ENCODE data around the gene TNS1. TPM values are rescaled to one million over a fixed set of nuclear protein-coding genes. Genes with fewer than 3 reads are reported as not detected.

The TNS1 gene
- total and polyA plus RNA-seq, 10 of the 15 experiments (the other 5 are each of a cell fraction or from before 2014, with no cell fraction given), result 0.05 to 0.44 TPM; not detected in 8

DNA sequence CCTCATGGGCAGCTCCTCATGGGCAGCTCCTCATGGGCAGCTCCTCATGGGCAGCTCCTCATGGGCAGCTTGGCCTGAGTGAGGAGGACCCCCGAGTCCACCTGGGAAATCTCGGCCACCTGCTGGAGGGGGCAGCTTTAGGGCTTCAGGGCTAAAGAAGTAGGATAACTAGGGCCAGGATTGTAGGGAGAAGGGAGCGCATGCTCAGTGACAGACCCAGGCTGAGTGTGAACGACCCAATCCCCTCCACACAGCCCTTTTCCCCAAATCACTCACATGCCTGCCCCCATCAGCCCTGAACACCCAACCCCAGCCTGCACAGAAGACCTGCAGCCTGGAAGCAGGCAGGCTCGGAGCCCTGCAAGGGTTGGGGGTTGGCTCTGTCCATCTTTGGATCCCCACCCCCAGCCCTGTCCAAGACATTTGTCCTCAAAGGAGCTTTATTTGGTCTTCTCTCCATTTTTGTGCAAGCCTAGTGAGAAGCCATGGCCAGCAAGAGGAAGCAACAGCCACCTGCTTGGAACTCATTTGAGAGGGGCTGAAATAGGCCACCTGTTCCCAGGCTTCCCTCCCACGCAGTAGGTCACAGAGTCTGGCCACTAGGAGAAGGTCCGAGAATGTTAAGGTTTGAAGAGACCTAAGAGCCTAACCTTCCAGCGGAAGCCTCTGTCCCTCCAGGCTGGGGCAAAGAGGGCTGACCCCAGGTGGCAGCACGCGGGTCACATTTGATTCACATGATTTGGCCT is 249.9 kb downstream of the TNS1 start:
- Histone ChIP-seq H2AFZ (ENCODE audit: control insufficient read depth, low read depth, low read length) (no peak overlapping the region), H3K9ac (ENCODE audit: control insufficient read depth, insufficient read depth, low read length) (no peak overlapping the region), H3K4me2 (ENCODE audit: control insufficient read depth, insufficient read depth) (no peak overlapping the region), H3K27me3 (replicated peaks in 1 of 2; ENCODE audit: control insufficient read depth in 2 of 2, insufficient read depth in 2 of 2, low read length in 1 of 2) (peaks cover 0 to 3% of the 10 kb centered on the region in 2 experiments; a peak in 2 of 4 replicates), H4K20me1 (ENCODE audit: control insufficient read depth, insufficient read depth) (no peaks in the 10 kb centered on the region), H3K27ac (ENCODE audit: control insufficient read depth, insufficient read depth) (no peak overlapping the region), H3K4me3 (no peak overlapping the region), H3K36me3 (ENCODE audit: control insufficient read depth in 2 of 2, insufficient read depth in 2 of 2, low read length in 1 of 2) (no peaks in the 10 kb centered on the region), H3K79me2 (ENCODE audit: control insufficient read depth, insufficient read depth, low read length) (no peaks in the 10 kb centered on the region), H3K4me1 (ENCODE audit: control insufficient read depth, insufficient read depth, low read length) (no peaks in the 10 kb centered on the region), H3K9me3 (replicated peaks; ENCODE audit: control insufficient read depth, insufficient read depth, low read length) (no peaks in the 10 kb centered on the region)
- ChIA-PET SMC1A (ENCODE audit: uncharacterized antibody, unreplicated experiment) (interaction anchor here (0.6 kb wide), 1 partner anchor 103 kb away, joined by 3 read pairs; no protein-coding TSS in a partner anchor), CTCF (no interaction called here), POLR2A (no interaction called here), RAD21 (ENCODE audit: unreplicated experiment) (no interaction called here)
- no peak for FAIRE-seq
- BruUV-seq (replicated peaks), result no TSS peak
- in situ Hi-C loops (cut with MboI) (no loop called here), intact Hi-C loops (cut with micrococcal nuclease; ENCODE audit: unreplicated experiment) (no loop called here)
- no peak for ATAC-seq
- TF ChIP-seq IKZF2 (IDR thresholded peaks at IDR 0.05) (no peak), MYC (IDR thresholded peaks at IDR 0.05; ENCODE audit: insufficient read depth, insufficient read length, insufficient replicate concordance, low read length, severe bottlenecking) (no peak), KDM1A (IDR thresholded peaks at IDR 0.05; ENCODE audit: borderline replicate concordance) (no peak), CBFB (IDR thresholded peaks at IDR 0.05; ENCODE audit: low read depth) (no peak), SMAD1 (IDR thresholded peaks at IDR 0.05; ENCODE audit: low read depth, partially characterized antibody) (no peak), MTA3 (IDR thresholded peaks at IDR 0.05; ENCODE audit: borderline replicate concordance, low read length) (no peak), ATF7 (IDR thresholded peaks at IDR 0.05; ENCODE audit: low read depth) (no peak), RFX5 (IDR thresholded peaks at IDR 0.05; ENCODE audit: low read depth, low read length) (no peak), ZBED1 (IDR thresholded peaks at IDR 0.05; ENCODE audit: borderline replicate concordance) (no peak), ATF2 (IDR thresholded peaks at IDR 0.05; ENCODE audit: low read length) (no peak), CHD4 (IDR thresholded peaks at IDR 0.05) (no peak)
- no peak for DNase-seq (ENCODE audit: low read depth, low spot score)
- WGBS (ENCODE audit: insufficient coverage, insufficient replicate concordance, low lambda C conversion rate, missing lambda C conversion rate), result 53% methylated on average over 10 of the region's 10 CpGs
